ENCODE measurements around the gene AQP12B.

AQP12B gene

GRCh38 chr2:240655931-240656886 is 26.5 kb downstream of the AQP12B start:
- Histone ChIP-seq H3K4me3 (no peak overlapping the region), H3K9me3 (ENCODE audit: low read depth, low read length) (no peaks in the 10 kb centered on the region), H3K36me3 (ENCODE audit: insufficient read depth, low read length) (no peaks in the 10 kb centered on the region), H3K27ac (no peak overlapping the region), H3K9ac (ENCODE audit: insufficient read length) (no peak overlapping the region)
- DNase-seq (ENCODE audit: low read depth, low spot score) = no peak
- TF ChIP-seq POLR2AphosphoS5 (IDR thresholded peaks at IDR 0.05; ENCODE audit: borderline replicate concordance, low read depth, low read length) = no peak
- peak; percentile 61 for TF ChIP-seq EZH2 (IDR thresholded peaks at IDR 0.05)
- TF ChIP-seq FOXP2 (optimal IDR thresholded peaks at IDR 0.05; ENCODE audit: control extremely low read depth, extremely low read length, insufficient read depth) = no peak

- H3K9me3 ChIP-seq (ENCODE audit: low read depth, low read length) = no peaks in the 10 kb centered on the region
- DNase-seq (ENCODE audit: low read depth, low spot score) = no peak
- no peak overlapping the region for H3K27ac ChIP-seq
- no peaks in the 10 kb centered on the region for H3K36me3 ChIP-seq (ENCODE audit: insufficient read depth, low read length)
- no peak for TF ChIP-seq FOXP2 (optimal IDR thresholded peaks at IDR 0.05; ENCODE audit: control extremely low read depth, extremely low read length, insufficient read depth)
- TF ChIP-seq POLR2AphosphoS5 (IDR thresholded peaks at IDR 0.05; ENCODE audit: borderline replicate concordance, low read depth, low read length) = no peak
- TF ChIP-seq EZH2 (IDR thresholded peaks at IDR 0.05) = no peak
- no peak overlapping the region for H3K9ac ChIP-seq (ENCODE audit: insufficient read length)
- no peak overlapping the region for H3K4me3 ChIP-seq
These were observed 31.5 kb downstream of the AQP12B start for GRCh38 chr2:240651185-240651584.

GRCh38 chr2:240650254-240650965 is 32.3 kb downstream of the AQP12B start:
- Histone ChIP-seq H3K36me3 (ENCODE audit: insufficient read depth, low read length) (no peaks in the 10 kb centered on the region), H3K9me3 (ENCODE audit: low read depth, low read length) (no peaks in the 10 kb centered on the region), H3K9ac (ENCODE audit: insufficient read length) (no peak overlapping the region), H3K27ac (no peak overlapping the region), H3K4me3 (no peak overlapping the region)
- DNase-seq (ENCODE audit: low read depth, low spot score) = no peak
- TF ChIP-seq FOXP2 (optimal IDR thresholded peaks at IDR 0.05; ENCODE audit: control extremely low read depth, extremely low read length, insufficient read depth) (no peak), EZH2 (IDR thresholded peaks at IDR 0.05) (no peak), POLR2AphosphoS5 (IDR thresholded peaks at IDR 0.05; ENCODE audit: borderline replicate concordance, low read depth, low read length) (no peak)

GRCh38 chr2:240649331-240649730 is 33.4 kb downstream of the AQP12B start:
- H3K27ac ChIP-seq = no peak overlapping the region
- H3K9ac ChIP-seq (ENCODE audit: insufficient read length) = no peak overlapping the region
- no peaks in the 10 kb centered on the region for H3K9me3 ChIP-seq (ENCODE audit: low read depth, low read length)
- no peak for TF ChIP-seq POLR2AphosphoS5 (IDR thresholded peaks at IDR 0.05; ENCODE audit: borderline replicate concordance, low read depth, low read length)
- TF ChIP-seq FOXP2 (optimal IDR thresholded peaks at IDR 0.05; ENCODE audit: control extremely low read depth, extremely low read length, insufficient read depth) = no peak
- TF ChIP-seq EZH2 (IDR thresholded peaks at IDR 0.05) = no peak
- H3K4me3 ChIP-seq = no peak overlapping the region
- DNase-seq (ENCODE audit: low read depth, low spot score) = no peak
- H3K36me3 ChIP-seq (ENCODE audit: insufficient read depth, low read length) = no peaks in the 10 kb centered on the region

- TF ChIP-seq POLR2AphosphoS5 (IDR thresholded peaks at IDR 0.05; ENCODE audit: borderline replicate concordance, low read depth, low read length) (no peak), FOXP2 (optimal IDR thresholded peaks at IDR 0.05; ENCODE audit: control extremely low read depth, extremely low read length, insufficient read depth) (no peak), EZH2 (IDR thresholded peaks at IDR 0.05) (no peak)
- Histone ChIP-seq H3K9ac (ENCODE audit: insufficient read length) (no peak overlapping the region), H3K27ac (no peak overlapping the region), H3K9me3 (ENCODE audit: low read depth, low read length) (no peaks in the 10 kb centered on the region), H3K4me3 (no peak overlapping the region), H3K36me3 (ENCODE audit: insufficient read depth, low read length) (no peaks in the 10 kb centered on the region)
- no peak for DNase-seq (ENCODE audit: low read depth, low spot score)
These were observed 33.9 kb downstream of the AQP12B start for GRCh38 chr2:240648650-240649275.

GRCh38 chr2:240648155-240648649 is 34.5 kb downstream of the AQP12B start:
- no peak overlapping the region for H3K9ac ChIP-seq (ENCODE audit: insufficient read length)
- H3K9me3 ChIP-seq (ENCODE audit: low read depth, low read length) = no peaks in the 10 kb centered on the region
- no peaks in the 10 kb centered on the region for H3K36me3 ChIP-seq (ENCODE audit: insufficient read depth, low read length)
- no peak overlapping the region for H3K27ac ChIP-seq
- TF ChIP-seq POLR2AphosphoS5 (IDR thresholded peaks at IDR 0.05; ENCODE audit: borderline replicate concordance, low read depth, low read length) (no peak), EZH2 (IDR thresholded peaks at IDR 0.05) (no peak), FOXP2 (optimal IDR thresholded peaks at IDR 0.05; ENCODE audit: control extremely low read depth, extremely low read length, insufficient read depth) (no peak)
- no peak overlapping the region for H3K4me3 ChIP-seq
- DNase-seq (ENCODE audit: low read depth, low spot score) = no peak

GRCh38 chr2:240647503-240648154 is 35.1 kb downstream of the AQP12B start:
- H3K9ac ChIP-seq (ENCODE audit: insufficient read length) = no peak overlapping the region
- DNase-seq (ENCODE audit: low read depth, low spot score) = no peak
- no peak overlapping the region for H3K4me3 ChIP-seq
- no peak overlapping the region for H3K27ac ChIP-seq
- H3K9me3 ChIP-seq (ENCODE audit: low read depth, low read length) = no peaks in the 10 kb centered on the region
- TF ChIP-seq EZH2 (IDR thresholded peaks at IDR 0.05) (no peak), FOXP2 (optimal IDR thresholded peaks at IDR 0.05; ENCODE audit: control extremely low read depth, extremely low read length, insufficient read depth) (no peak), POLR2AphosphoS5 (IDR thresholded peaks at IDR 0.05; ENCODE audit: borderline replicate concordance, low read depth, low read length) (no peak)
- H3K36me3 ChIP-seq (ENCODE audit: insufficient read depth, low read length) = no peaks in the 10 kb centered on the region
